Endothelial cell of umbilical vein (primary cell): ENCODE results near the gene ECEL1. TPM values are rescaled to one million over a fixed set of nuclear protein-coding genes. Genes with fewer than 3 reads are reported as not detected.
"Not testable (repeated sequence)": the region's sequence is repeated elsewhere in the genome, so short reads cannot be mapped to it uniquely, and the experiment has no call there.

Experiments
- BruUV-seq: library from RNA; stranded (reverse); fragments of 400-500 nt; replicated peaks from 2 replicates; lab custom pipeline; 2021; lab: Mats Ljungman, UMichigan
- CTCF ChIA-PET: fragments of 300-600, 350-600 bp; sonication (Branson Sonifier 250); formaldehyde crosslinking; loops from one replicate; lab custom pipeline; 2021; ENCODE audit warnings: antibody characterized with exemption, inconsistent platforms; lab: Charles Lee
- POLR2A ChIA-PET: fragments of 300-600, 350-600 bp; sonication (Branson Sonifier 250); formaldehyde crosslinking; loops from one replicate; lab custom pipeline; 2021; ENCODE audit warnings: antibody characterized with exemption, inconsistent platforms; lab: Charles Lee
- DNase-seq: peaks from one replicate; pipeline ENCODE4 v3.0.0-alpha.2; 2011; ENCODE audit warnings: low read depth, low spot score
- FAIRE-seq: peaks from 2 replicates; lab custom pipeline; 2011; peaks lifted over from hg19 to GRCh38; lab: Jason Lieb, UNC
- H2AFZ ChIP-seq: 2 replicates; pipeline ENCODE4 v1.6.0; 2012; ENCODE audit warnings: low read depth, low read length, control low read depth, inconsistent platforms
- H3K27ac ChIP-seq: 2 replicates; pipeline ENCODE4 v1.5.1; 2011; ENCODE audit warnings: low read depth, mild to moderate bottlenecking, control low read depth, low read length, moderate library complexity; ENCODE audit not compliant: insufficient read depth
- H3K27me3 ChIP-seq, 2 experiments: 2 replicates each; pipeline versions ENCODE4 v1.6.0 to v1.6.1; 2011; ENCODE audit warnings: low read length in 2 of 2, mixed read lengths in 1 of 2; ENCODE audit not compliant: control insufficient read depth in 2 of 2, insufficient read depth in 2 of 2
- H3K36me3 ChIP-seq, 2 experiments: 2 replicates in 1 of 2; 3 replicates in 1 of 2; pipeline ENCODE4 v1.5.1; 2011; ENCODE audit warnings: low read length in 2 of 2, mild to moderate bottlenecking in 1 of 2, moderate library complexity in 1 of 2; ENCODE audit not compliant: control insufficient read depth in 2 of 2, insufficient read depth in 2 of 2; ENCODE audit errors: extremely low read depth in 1 of 2
- H3K4me1 ChIP-seq: 3 replicates; pipeline ENCODE4 v1.5.1; 2011; ENCODE audit warnings: mild to moderate bottlenecking, low read length; ENCODE audit not compliant: control insufficient read depth, insufficient read depth; ENCODE audit errors: extremely low read depth
- H3K4me2 ChIP-seq: 2 replicates; pipeline ENCODE4 v1.6.1; 2011; ENCODE audit warnings: low read length, control low read depth, mixed read lengths; ENCODE audit not compliant: insufficient read depth
- H3K4me3 ChIP-seq, 3 experiments: fragments of 200-600 bp in 1 of 3; sonication (generic), shearing (Covaris generic) in 1 of 3; replicated peaks in 1 of 3; 2 replicates each; pipeline ENCODE4 v1.5.1; 2011 to 2016; ENCODE audit warnings: control low read depth in 3 of 3, low read length in 3 of 3, mild to moderate bottlenecking in 2 of 3, inconsistent platforms in 1 of 3, low read depth in 1 of 3, moderate library complexity in 1 of 3; ENCODE audit not compliant: insufficient read depth in 1 of 3
- H3K79me2 ChIP-seq: 2 replicates; pipeline ENCODE4 v1.6.0; 2012; ENCODE audit warnings: low read length, inconsistent platforms; ENCODE audit not compliant: control insufficient read depth, insufficient read depth
- H3K9ac ChIP-seq: replicated peaks from 2 replicates; pipeline ENCODE3; 2011; ENCODE audit warnings: low read length, control low read depth; ENCODE audit not compliant: insufficient read depth; ENCODE audit errors: extremely low read depth
- H3K9me1 ChIP-seq: replicated peaks from 3 replicates; pipeline ENCODE4 v1.6.0; 2011; ENCODE audit warnings: mild to moderate bottlenecking, low read length; ENCODE audit not compliant: control insufficient read depth, insufficient read depth; ENCODE audit errors: extremely low read depth
- H3K9me3 ChIP-seq: replicated peaks from 2 replicates; pipeline ENCODE4 v1.5.1; 2012; ENCODE audit warnings: low read length, inconsistent platforms; ENCODE audit not compliant: control insufficient read depth, insufficient read depth
- H4K20me1 ChIP-seq: replicated peaks from 2 replicates; pipeline ENCODE3; 2011; ENCODE audit warnings: mild to moderate bottlenecking, low read length; ENCODE audit not compliant: control insufficient read depth, insufficient read depth; ENCODE audit errors: extremely low read depth
- EZH2 ChIP-seq: IDR thresholded peaks from 2 replicates; pipeline ENCODE4 v1.6.1; 2012; ENCODE audit warnings: borderline replicate concordance, low read depth, mild to moderate bottlenecking, moderate library complexity, low read length, inconsistent platforms; ENCODE audit not compliant: severe bottlenecking
- POLR2A ChIP-seq: IDR thresholded peaks from 2 replicates; pipeline ENCODE4 v1.6.1; 2012; ENCODE audit warnings: low read depth, mild to moderate bottlenecking, control low read depth, low read length
- POLR2AphosphoS5 ChIP-seq: IDR thresholded peaks from 2 replicates; pipeline ENCODE4 v1.6.1; 2012; ENCODE audit warnings: low read depth, mild to moderate bottlenecking, control low read depth, low read length, moderate library complexity; ENCODE audit not compliant: insufficient read depth
- dilution Hi-C: fragments of 300-500 bp; cut with MboI; formaldehyde crosslinking; loops from one replicate; pipeline ENCODE4 v1.15.0; 2019; ENCODE audit warnings: low sequenced_read_pairs; ENCODE audit not compliant: extremely low pct_ligation_motif_present
- intact Hi-C: fragments of 100-400 bp; cut with micrococcal nuclease; formaldehyde crosslinking; loops from one replicate; pipeline ENCODE4 v1.10.0; 2022
- polyA plus RNA-seq, 4 experiments: library from polyadenylated mRNA; depleted of rRNA in 3 of 4; stranded (reverse) in 3 of 4; unstranded in 1 of 4; fragments of >200 nt; gene quantifications; 2 replicates each; pipeline versions ENCODE4 v1.2.1 to v1.2.3, GENCODE V29; 2011 to 2012; ENCODE audit warnings: missing spikeins in 1 of 4
- total RNA-seq: library from RNA; stranded (reverse); gene quantifications from 2 replicates; pipeline ENCODE4 v1.2.3, GENCODE V29; 2021
- TF ChIP-seq, protein P1 (sequence below), 2 donors: IDR thresholded peaks; 1 replicate in 1 of 2; 2 replicates in 1 of 2; pipeline ENCODE4 v1.5.1; 2011; ENCODE audit warnings: low read length in 2 of 2, mild to moderate bottlenecking in 2 of 2, moderate library complexity in 2 of 2, control low read depth in 1 of 2, inconsistent platforms in 1 of 2, low read depth in 1 of 2; ENCODE audit not compliant: insufficient read depth in 1 of 2; ENCODE audit errors: extremely low read depth in 1 of 2

The ECEL1 gene
- total and polyA plus RNA-seq, 2 donors (not counting 3 experiments of a cell fraction or from before 2014, with no cell fraction given) = not detected

DNA sequence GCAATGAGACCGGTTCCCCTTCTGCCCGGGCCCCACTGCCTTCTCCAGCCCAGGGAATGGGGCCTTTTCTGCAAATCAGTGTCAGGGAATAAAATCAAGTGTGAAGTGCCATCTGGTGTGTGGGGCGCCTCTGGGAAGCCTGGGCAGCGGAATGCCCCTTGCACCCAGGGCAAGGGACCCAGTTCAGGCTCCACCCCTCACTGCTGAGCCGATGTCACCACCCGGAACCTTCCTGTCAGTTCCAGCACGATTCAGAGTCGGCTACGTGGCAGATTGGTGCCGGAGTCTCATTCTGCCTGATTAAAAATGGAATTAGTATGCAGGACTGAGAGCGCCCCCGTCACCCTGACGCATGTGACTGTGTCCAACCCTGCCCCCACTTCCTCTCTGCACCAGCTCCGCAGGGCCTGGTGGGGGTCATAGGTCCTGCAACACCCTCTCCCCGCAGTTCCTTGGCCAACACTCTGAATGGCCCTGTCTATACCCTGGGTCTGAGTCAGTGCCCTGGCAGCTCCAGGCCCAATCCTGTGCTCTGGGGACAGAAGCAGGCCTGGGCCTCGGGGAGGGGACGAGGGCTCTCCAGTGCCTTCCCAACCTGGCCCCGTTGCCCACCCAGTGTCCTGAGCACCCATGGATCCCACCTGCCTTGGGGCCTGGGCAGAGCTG is 39.9 kb downstream of the ECEL1 start:
- dilution Hi-C loops = no loop called here
- no peak overlapping the region for H3K27ac ChIP-seq
- TF ChIP-seq POLR2AphosphoS5 (no peak), POLR2A (no peak)
- TF ChIP-seq, protein P1, sequence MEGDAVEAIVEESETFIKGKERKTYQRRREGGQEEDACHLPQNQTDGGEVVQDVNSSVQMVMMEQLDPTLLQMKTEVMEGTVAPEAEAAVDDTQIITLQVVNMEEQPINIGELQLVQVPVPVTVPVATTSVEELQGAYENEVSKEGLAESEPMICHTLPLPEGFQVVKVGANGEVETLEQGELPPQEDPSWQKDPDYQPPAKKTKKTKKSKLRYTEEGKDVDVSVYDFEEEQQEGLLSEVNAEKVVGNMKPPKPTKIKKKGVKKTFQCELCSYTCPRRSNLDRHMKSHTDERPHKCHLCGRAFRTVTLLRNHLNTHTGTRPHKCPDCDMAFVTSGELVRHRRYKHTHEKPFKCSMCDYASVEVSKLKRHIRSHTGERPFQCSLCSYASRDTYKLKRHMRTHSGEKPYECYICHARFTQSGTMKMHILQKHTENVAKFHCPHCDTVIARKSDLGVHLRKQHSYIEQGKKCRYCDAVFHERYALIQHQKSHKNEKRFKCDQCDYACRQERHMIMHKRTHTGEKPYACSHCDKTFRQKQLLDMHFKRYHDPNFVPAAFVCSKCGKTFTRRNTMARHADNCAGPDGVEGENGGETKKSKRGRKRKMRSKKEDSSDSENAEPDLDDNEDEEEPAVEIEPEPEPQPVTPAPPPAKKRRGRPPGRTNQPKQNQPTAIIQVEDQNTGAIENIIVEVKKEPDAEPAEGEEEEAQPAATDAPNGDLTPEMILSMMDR (IDR thresholded peaks at IDR 0.05; ENCODE audit: extremely low read depth in 1 of 2, insufficient read depth in 1 of 2, low read depth in 1 of 2, low read length in 2 of 2) = no peak
- ChIA-PET POLR2A (no interaction called here), CTCF (interaction anchor here (1.1 to 3.1 kb wide), 4 partner anchors 26 to 547 kb away, joined by 3 to 44 read pairs (median 4); partner anchors contain the start of gene PRSS56)
- intact Hi-C loops = no loop called here
- H3K79me2 ChIP-seq = no peaks in the 10 kb centered on the region
- no peak overlapping the region for H3K4me3 ChIP-seq
- no peaks in the 10 kb centered on the region for H3K36me3 ChIP-seq
- no TSS peak for BruUV-seq
- H3K9me1 ChIP-seq = no peaks in the 10 kb centered on the region
- DNase-seq (no peak), FAIRE-seq (no peak)
- no peak overlapping the region for H3K9ac ChIP-seq
- no peaks in the 10 kb centered on the region for H3K4me1 ChIP-seq
- no peaks in the 10 kb centered on the region for H3K27me3 ChIP-seq
- no peaks in the 10 kb centered on the region for H4K20me1 ChIP-seq
- H3K9me3 ChIP-seq = no peaks in the 10 kb centered on the region
- no peak overlapping the region for H2AFZ ChIP-seq
- no peak overlapping the region for H3K4me2 ChIP-seq

DNA sequence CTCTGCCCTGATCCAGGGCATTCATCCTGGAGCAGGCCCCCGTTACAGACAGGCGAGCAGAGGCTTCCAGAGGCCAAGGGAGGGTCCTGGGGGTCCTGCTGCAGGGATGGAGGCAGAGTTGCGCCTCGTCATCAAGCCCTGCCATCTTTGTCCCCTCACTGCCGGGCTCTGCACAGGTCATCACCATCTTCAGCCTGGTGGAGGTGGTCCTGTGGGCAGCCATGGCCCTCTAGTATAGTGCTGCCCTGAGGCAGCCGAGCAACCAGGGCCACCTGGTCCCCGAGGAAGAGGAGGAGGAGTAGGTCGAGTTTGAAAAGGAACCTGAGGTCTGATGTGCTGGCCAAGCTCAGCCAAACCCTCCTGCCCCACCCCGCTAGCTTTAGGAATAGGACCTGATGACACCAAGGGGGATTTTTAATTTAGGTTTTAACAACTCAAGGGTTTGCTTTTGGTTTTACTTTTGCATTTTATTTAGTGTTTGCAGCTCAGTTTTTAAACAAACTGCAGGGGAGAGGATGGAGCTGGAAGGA is 40.5 kb downstream of the ECEL1 start:
- no peaks in the 10 kb centered on the region for H3K79me2 ChIP-seq
- no peak overlapping the region for H3K9ac ChIP-seq
- H3K9me1 ChIP-seq = no peaks in the 10 kb centered on the region
- no peaks in the 10 kb centered on the region for H3K27me3 ChIP-seq
- no peaks in the 10 kb centered on the region for H3K9me3 ChIP-seq
- no peak for TF ChIP-seq EZH2
- intact Hi-C loops (no loop called here), dilution Hi-C loops (no loop called here)
- DNase-seq (no peak), FAIRE-seq (no peak)
- H3K4me1 ChIP-seq = no peaks in the 10 kb centered on the region
- BruUV-seq = no TSS peak
- H3K4me2 ChIP-seq = no peak overlapping the region
- no peak overlapping the region for H3K4me3 ChIP-seq
- H3K36me3 ChIP-seq = no peaks in the 10 kb centered on the region
- no peaks in the 10 kb centered on the region for H4K20me1 ChIP-seq
- CTCF ChIA-PET = interaction anchor here (0.8 to 3.1 kb wide), 5 partner anchors 26 to 548 kb away, joined by 3 to 44 read pairs (median 3); partner anchors contain the start of gene PRSS56
- POLR2A ChIA-PET = no interaction called here
- H2AFZ ChIP-seq = no peak overlapping the region
- H3K27ac ChIP-seq = no peak overlapping the region

DNA sequence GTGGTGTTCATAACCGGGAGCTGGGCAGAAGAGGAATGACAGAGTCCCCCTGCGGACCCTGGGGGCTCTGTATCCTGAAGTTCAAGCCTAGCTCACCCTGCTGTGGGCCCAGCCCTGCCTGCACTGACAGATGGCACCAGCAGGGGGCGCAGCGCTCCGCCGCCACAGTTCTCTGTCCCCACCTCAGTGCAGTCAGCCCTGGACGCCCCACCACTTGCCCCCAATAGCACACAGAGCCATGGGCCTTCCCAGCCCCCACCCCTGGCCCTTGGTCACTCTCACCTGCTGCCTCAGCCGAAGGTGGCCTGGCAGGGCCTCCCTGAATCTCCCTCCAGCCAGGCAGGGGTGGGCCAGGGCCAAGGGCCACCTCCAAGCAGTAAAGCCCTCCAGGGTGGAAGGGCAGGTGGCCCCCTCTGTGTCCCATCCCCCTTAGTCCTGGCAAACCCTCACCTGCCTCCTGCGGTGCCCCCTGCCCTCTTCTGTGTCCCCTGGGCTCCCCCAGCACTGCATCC is 41.3 kb downstream of the ECEL1 start:
- dilution Hi-C loops, H3K36me3 ChIP-seq, H3K4me1 ChIP-seq, H3K9ac ChIP-seq, H3K27ac ChIP-seq, H3K9me1 ChIP-seq, H4K20me1 ChIP-seq, BruUV-seq, DNase-seq, H3K27me3 ChIP-seq, H2AFZ ChIP-seq, POLR2A ChIA-PET, H3K4me3 ChIP-seq, H3K9me3 ChIP-seq, intact Hi-C loops, H3K79me2 ChIP-seq, H3K4me2 ChIP-seq: not testable (repeated sequence)
- CTCF ChIA-PET = interaction anchor here (0.8 to 3.1 kb wide), 4 partner anchors 27 to 548 kb away, joined by 3 to 44 read pairs (median 4); partner anchors contain the start of gene PRSS56
- peak; percentile 71 for FAIRE-seq
